ENCODE results near the gene RAD51B.

DNA sequence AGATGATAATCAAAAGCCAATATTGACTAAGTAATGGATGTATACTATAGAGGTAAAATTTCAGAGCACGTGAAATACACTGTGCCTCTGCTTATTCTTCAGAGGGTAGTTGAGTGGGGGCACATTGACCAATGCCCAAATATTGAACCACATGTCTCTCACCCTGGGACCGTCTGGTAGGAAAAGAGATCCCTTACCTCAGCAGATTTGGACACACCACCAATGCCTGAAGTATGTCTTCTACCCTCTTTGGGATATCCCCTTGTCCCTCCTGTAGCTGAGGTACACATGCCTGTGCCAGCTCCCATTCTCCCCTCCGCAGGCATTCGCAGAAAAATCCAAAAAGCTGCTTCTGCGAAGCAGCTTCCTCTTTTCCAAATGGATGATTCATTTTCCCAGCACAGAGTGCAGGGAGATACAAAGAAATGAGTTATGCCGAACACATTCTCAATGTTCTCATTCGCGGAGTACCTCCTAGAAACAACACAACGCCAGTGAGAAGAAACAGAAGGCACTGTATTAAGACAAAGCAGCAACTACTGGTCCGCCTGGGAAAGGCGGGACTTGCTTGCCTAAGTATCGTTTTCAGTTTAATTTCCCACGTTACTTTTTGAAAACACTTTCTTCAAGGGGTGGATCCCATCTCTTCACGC is 3.9 kb upstream of the RAD51B start:
- TF ChIP-seq, protein P1, sequence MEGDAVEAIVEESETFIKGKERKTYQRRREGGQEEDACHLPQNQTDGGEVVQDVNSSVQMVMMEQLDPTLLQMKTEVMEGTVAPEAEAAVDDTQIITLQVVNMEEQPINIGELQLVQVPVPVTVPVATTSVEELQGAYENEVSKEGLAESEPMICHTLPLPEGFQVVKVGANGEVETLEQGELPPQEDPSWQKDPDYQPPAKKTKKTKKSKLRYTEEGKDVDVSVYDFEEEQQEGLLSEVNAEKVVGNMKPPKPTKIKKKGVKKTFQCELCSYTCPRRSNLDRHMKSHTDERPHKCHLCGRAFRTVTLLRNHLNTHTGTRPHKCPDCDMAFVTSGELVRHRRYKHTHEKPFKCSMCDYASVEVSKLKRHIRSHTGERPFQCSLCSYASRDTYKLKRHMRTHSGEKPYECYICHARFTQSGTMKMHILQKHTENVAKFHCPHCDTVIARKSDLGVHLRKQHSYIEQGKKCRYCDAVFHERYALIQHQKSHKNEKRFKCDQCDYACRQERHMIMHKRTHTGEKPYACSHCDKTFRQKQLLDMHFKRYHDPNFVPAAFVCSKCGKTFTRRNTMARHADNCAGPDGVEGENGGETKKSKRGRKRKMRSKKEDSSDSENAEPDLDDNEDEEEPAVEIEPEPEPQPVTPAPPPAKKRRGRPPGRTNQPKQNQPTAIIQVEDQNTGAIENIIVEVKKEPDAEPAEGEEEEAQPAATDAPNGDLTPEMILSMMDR (conservative IDR thresholded peaks at IDR 0.05; ENCODE audit: low read depth, low read length): no peak
- TF ChIP-seq EZH2 (IDR thresholded peaks at IDR 0.05; ENCODE audit: low read length, unreplicated experiment): no peak
- TF ChIP-seq EZH2phosphoT487 (IDR thresholded peaks at IDR 0.05; ENCODE audit: borderline replicate concordance, low read length): no peak

Measured in PC-3 (cell line).